Renal cortex interstitium (tissue), 3 donors: ENCODE data around the gene MISFA. TPM values are rescaled to one million over a fixed set of nuclear protein-coding genes. Genes with fewer than 3 reads are reported as not detected.

ENCODE experiments used
- polyA plus RNA-seq, 3 donors: library from polyadenylated mRNA; unstranded; fragments of 120-200 nt; gene quantifications; one replicate each; pipeline ENCODE4 v1.2.1, GENCODE V29; 2013; ENCODE audit not compliant: insufficient read length in 3 of 3

The MISFA gene
- polyA plus RNA-seq, 3 donors, result 7.5 to 14.6 (median 7.5) TPM

Other genes with a start within 250 kb of the MISFA start
- 100 to 1,000 TPM; 314 to 512 (median 397) TPM for gene LDHA, start 205.2 kb upstream of the MISFA start, polyA plus RNA-seq
- 1 to 10 TPM in 1 of 3 donors, under 1 TPM in 2; 0.19 to 1.7 (median 0.94) TPM for gene LDHC, start 187.5 kb upstream of the MISFA start, polyA plus RNA-seq
- gene LDHAL6A, start 143.9 kb upstream of the MISFA start, polyA plus RNA-seq, result 1 to 10 TPM in 2 of 3 donors, under 1 TPM in 1; 1.00 to 1.3 (median 1.0) TPM
- gene TSG101, start 72.8 kb upstream of the MISFA start, polyA plus RNA-seq, result 100 to 1,000 TPM; 130 to 170 (median 153) TPM
- 10 to 100 TPM; 16.5 to 22.1 (median 21.5) TPM for gene UEVLD, start 11.1 kb upstream of the MISFA start, polyA plus RNA-seq
- 10 to 100 TPM; 25.0 to 30.4 (median 28.3) TPM for gene SPTY2D1, start 34.6 kb downstream of the MISFA start, polyA plus RNA-seq
- gene TMEM86A, start 99.0 kb downstream of the MISFA start, polyA plus RNA-seq, result 1 to 10 TPM; 7.7 to 9.2 (median 8.5) TPM
- 1 to 10 TPM; 2.1 to 3.6 (median 2.3) TPM for gene IGSF22, start 126.4 kb downstream of the MISFA start, polyA plus RNA-seq
- gene PTPN5, start 192.0 kb downstream of the MISFA start, polyA plus RNA-seq, result under 1 TPM; 0.47 to 0.98 (median 0.70) TPM